ENCODE results near the gene KIF16B. TPM values are rescaled to one million over a fixed set of nuclear protein-coding genes. Genes with fewer than 3 reads are reported as not detected.

The KIF16B gene
- total RNA-seq, 1 donor from 2014 or later = 7.0 TPM

DNA sequence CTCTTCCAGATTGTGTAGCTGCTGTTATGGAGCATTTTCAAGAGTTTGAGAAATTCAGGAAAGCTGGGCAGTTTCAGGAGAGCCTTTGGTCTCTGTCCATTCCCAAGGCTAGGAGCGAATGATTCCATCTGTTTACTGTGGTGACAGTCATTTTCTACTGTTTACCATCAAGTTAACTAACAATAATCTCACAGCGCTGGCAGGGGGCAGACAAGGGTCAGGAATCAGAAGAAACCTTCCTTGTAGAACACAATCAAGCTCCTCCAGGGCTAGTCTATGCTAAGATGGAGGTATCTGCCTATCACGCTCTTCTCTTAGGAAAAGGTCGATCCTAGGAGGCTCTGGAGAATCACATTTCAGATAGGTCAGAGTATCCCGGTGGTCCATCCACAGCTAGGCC, 293.9 kb downstream of the KIF16B start:
- Mint-ChIP-seq H3K27me3 (ENCODE audit: low read depth, unreplicated experiment) (no peaks in the 10 kb centered on the region), H3K27ac (ENCODE audit: unreplicated experiment) (no peak overlapping the region), H3K4me3 (ENCODE audit: unreplicated experiment) (no peak overlapping the region), H3K4me1 (ENCODE audit: low read depth, unreplicated experiment) (no peaks in the 10 kb centered on the region), H3K9me3 (ENCODE audit: unreplicated experiment) (no peaks in the 10 kb centered on the region), H3K36me3 (ENCODE audit: low read depth, unreplicated experiment) (peaks cover 6% of the 10 kb centered on the region)
- H3K4me1 ChIP-seq (ENCODE audit: insufficient read depth, low read length) = no peaks in the 10 kb centered on the region
- no peaks in the 10 kb centered on the region for H3K9me3 ChIP-seq (ENCODE audit: insufficient read depth, low read depth, low read length)
- no peak for DNase-seq (ENCODE audit: low read depth)
- no peaks in the 10 kb centered on the region for H4K20me1 ChIP-seq (ENCODE audit: insufficient read depth, low read length)
- TF ChIP-seq, protein P1, sequence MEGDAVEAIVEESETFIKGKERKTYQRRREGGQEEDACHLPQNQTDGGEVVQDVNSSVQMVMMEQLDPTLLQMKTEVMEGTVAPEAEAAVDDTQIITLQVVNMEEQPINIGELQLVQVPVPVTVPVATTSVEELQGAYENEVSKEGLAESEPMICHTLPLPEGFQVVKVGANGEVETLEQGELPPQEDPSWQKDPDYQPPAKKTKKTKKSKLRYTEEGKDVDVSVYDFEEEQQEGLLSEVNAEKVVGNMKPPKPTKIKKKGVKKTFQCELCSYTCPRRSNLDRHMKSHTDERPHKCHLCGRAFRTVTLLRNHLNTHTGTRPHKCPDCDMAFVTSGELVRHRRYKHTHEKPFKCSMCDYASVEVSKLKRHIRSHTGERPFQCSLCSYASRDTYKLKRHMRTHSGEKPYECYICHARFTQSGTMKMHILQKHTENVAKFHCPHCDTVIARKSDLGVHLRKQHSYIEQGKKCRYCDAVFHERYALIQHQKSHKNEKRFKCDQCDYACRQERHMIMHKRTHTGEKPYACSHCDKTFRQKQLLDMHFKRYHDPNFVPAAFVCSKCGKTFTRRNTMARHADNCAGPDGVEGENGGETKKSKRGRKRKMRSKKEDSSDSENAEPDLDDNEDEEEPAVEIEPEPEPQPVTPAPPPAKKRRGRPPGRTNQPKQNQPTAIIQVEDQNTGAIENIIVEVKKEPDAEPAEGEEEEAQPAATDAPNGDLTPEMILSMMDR (IDR thresholded peaks at IDR 0.05; ENCODE audit: insufficient read depth, low read depth, low read length) = no peak
- no peak for TF ChIP-seq EZH2 (IDR thresholded peaks at IDR 0.05; ENCODE audit: insufficient read depth, low read length)
- no peaks in the 10 kb centered on the region for H3K79me2 ChIP-seq (ENCODE audit: insufficient read depth, low read length)
- H3K27me3 ChIP-seq (ENCODE audit: insufficient read depth, low read length) = no peaks in the 10 kb centered on the region
- no peak overlapping the region for H3K4me2 ChIP-seq (ENCODE audit: low read length)
- no peaks in the 10 kb centered on the region for H3K36me3 ChIP-seq (ENCODE audit: insufficient read depth, low read length)
- no peak for FAIRE-seq
- no peak overlapping the region for H3K4me3 ChIP-seq (ENCODE audit: insufficient read depth, low read depth, low read length)
- H2AFZ ChIP-seq (ENCODE audit: low read depth, low read length) = no peak overlapping the region
- H3K27ac ChIP-seq (ENCODE audit: low read depth, low read length) = no peak overlapping the region
- no peak overlapping the region for H3K9ac ChIP-seq (ENCODE audit: low read length)

DNA sequence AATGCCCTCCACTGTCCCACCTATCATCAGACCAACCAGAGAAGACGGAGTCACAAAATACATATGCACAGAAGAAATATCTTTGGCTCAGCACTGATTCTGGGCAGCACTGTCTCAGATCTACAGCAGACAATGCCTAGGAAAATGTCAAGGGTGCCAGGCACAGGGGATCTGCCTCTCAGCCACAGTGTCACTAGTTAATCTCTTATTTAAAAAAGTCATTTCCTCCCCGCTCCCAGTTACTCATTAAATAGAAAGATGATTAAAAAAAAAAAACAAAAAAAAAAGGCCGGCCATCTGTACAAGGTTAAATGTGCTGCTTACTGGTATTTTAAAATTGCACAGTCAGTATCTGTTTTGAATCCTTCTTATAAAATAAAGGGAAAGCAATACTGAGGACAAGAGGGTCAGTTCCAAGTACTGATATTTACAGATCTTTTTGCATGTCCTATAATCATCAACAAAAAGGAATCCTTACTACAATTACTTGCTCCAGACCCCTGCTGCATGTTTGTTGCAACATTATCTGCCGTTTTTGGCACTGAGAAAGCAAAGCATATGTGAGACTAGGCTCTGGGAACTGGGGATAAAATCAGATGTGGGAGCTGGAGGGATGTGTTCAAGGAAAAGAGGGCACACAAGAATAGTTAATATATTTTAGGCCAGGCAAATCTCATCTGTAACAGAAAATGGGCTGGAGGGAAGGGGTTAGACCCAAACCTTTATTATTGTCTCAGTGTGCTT, 299.3 kb downstream of the KIF16B start:
- H3K27me3 ChIP-seq (ENCODE audit: insufficient read depth, low read length) = no peaks in the 10 kb centered on the region
- DNase-seq (ENCODE audit: low read depth) (no peak), FAIRE-seq (no peak)
- Mint-ChIP-seq H3K27me3 (ENCODE audit: low read depth, unreplicated experiment) (no peaks in the 10 kb centered on the region), H3K36me3 (ENCODE audit: low read depth, unreplicated experiment) (no peaks in the 10 kb centered on the region), H3K27ac (ENCODE audit: unreplicated experiment) (no peak overlapping the region), H3K4me3 (ENCODE audit: unreplicated experiment) (no peak overlapping the region), H3K4me1 (ENCODE audit: low read depth, unreplicated experiment) (no peaks in the 10 kb centered on the region), H3K9me3 (ENCODE audit: unreplicated experiment) (no peaks in the 10 kb centered on the region)
- H3K9me3 ChIP-seq (ENCODE audit: insufficient read depth, low read depth, low read length) = no peaks in the 10 kb centered on the region
- no peaks in the 10 kb centered on the region for H3K79me2 ChIP-seq (ENCODE audit: insufficient read depth, low read length)
- H4K20me1 ChIP-seq (ENCODE audit: insufficient read depth, low read length) = no peaks in the 10 kb centered on the region
- no peak overlapping the region for H3K4me3 ChIP-seq (ENCODE audit: insufficient read depth, low read depth, low read length)
- no peak overlapping the region for H3K27ac ChIP-seq (ENCODE audit: low read depth, low read length)
- H2AFZ ChIP-seq (ENCODE audit: low read depth, low read length) = no peak overlapping the region
- no peaks in the 10 kb centered on the region for H3K36me3 ChIP-seq (ENCODE audit: insufficient read depth, low read length)
- H3K4me2 ChIP-seq (ENCODE audit: low read length) = no peak overlapping the region
- H3K9ac ChIP-seq (ENCODE audit: low read length) = no peak overlapping the region
- TF ChIP-seq EZH2 (IDR thresholded peaks at IDR 0.05; ENCODE audit: insufficient read depth, low read length) = no peak
- TF ChIP-seq, protein P1 (IDR thresholded peaks at IDR 0.05; ENCODE audit: insufficient read depth, low read depth, low read length) = no peak
- no peaks in the 10 kb centered on the region for H3K4me1 ChIP-seq (ENCODE audit: insufficient read depth, low read length)

- Histone ChIP-seq H3K4me3 (ENCODE audit: insufficient read depth, low read depth, low read length) (no peak overlapping the region), H3K4me1 (ENCODE audit: insufficient read depth, low read length) (no peaks in the 10 kb centered on the region), H4K20me1 (ENCODE audit: insufficient read depth, low read length) (no peaks in the 10 kb centered on the region), H3K79me2 (ENCODE audit: insufficient read depth, low read length) (no peaks in the 10 kb centered on the region), H3K27ac (ENCODE audit: low read depth, low read length) (no peak overlapping the region), H3K4me2 (ENCODE audit: low read length) (no peak overlapping the region), H3K9ac (ENCODE audit: low read length) (no peak overlapping the region), H3K27me3 (ENCODE audit: insufficient read depth, low read length) (no peaks in the 10 kb centered on the region), H3K36me3 (ENCODE audit: insufficient read depth, low read length) (no peaks in the 10 kb centered on the region), H2AFZ (ENCODE audit: low read depth, low read length) (no peak overlapping the region), H3K9me3 (ENCODE audit: insufficient read depth, low read depth, low read length) (peaks cover 2% of the 10 kb centered on the region)
- no peak for TF ChIP-seq EZH2 (IDR thresholded peaks at IDR 0.05; ENCODE audit: insufficient read depth, low read length)
- TF ChIP-seq, protein P1 (IDR thresholded peaks at IDR 0.05; ENCODE audit: insufficient read depth, low read depth, low read length) = no peak
- Mint-ChIP-seq H3K9me3 (ENCODE audit: unreplicated experiment) (no peaks in the 10 kb centered on the region), H3K4me3 (ENCODE audit: unreplicated experiment) (no peak overlapping the region), H3K27me3 (ENCODE audit: low read depth, unreplicated experiment) (no peaks in the 10 kb centered on the region), H3K27ac (ENCODE audit: unreplicated experiment) (no peak overlapping the region), H3K36me3 (ENCODE audit: low read depth, unreplicated experiment) (no peaks in the 10 kb centered on the region), H3K4me1 (ENCODE audit: low read depth, unreplicated experiment) (no peaks in the 10 kb centered on the region)
- FAIRE-seq (no peak), DNase-seq (ENCODE audit: low read depth) (no peak)
These were observed 300.4 kb downstream of the KIF16B start for GRCh38 chr20:16272780-16273360.

All from astrocyte (in vitro differentiated cells and primary cell).